Stimulated activated CD8-positive, alpha-beta memory T cell treated with anti-CD3 and anti-CD28 coated beads, Interleukin-7, amount 100 ng/mL, for 4 hours (primary cell): ENCODE data around the gene ARMH1.
"Not testable (repeated sequence)": the region's sequence is repeated elsewhere in the genome, so short reads cannot be mapped to it uniquely, and the experiment has no call there.

Experiments used
- DNase-seq, 2 donors: peaks; one replicate each; pipeline ENCODE4 v3.0.0-alpha.2; 2020; ENCODE audit warnings: low read depth in 2 of 2

ARMH1 gene

DNA sequence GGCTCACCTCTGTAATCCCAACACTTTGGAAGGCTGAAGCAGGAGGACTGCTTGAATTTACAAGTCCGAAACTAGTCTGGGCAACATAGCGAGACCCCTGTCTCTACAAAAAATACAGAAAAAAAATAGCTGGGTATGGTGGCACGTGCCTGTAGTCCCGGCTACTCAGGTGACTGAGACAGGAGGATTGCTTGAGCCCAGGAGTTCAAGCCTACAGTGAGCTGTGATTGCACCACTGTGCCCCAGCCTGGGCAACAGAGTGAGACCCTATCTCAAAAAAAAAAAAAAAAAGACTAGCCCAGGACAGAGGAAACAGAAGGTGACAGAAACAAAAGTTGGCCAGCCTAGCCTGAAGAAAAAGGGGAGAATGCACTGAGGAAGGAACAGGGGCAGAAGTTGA lies 21.2 kb downstream of the ARMH1 start:
- no peak for DNase-seq

DNA sequence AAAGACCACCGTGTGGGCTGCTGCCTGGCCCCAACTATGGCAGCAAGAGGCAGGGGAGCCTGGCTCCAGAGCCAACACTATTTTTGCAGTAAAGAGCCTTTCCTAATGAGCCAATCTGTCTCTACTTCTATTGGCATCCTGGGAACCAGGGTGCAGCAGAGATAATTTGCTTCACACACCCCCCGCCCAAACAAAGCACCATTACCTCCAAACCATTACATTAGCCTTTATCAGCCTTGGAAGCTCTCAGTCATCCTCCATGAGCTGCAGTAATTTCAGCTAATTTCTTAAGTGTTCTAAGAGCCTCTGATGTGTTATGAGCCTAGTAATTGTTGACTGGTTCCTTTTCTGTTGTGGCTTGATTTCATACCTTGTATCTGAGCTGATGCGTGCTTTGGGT lies 21.6 kb downstream of the ARMH1 start:
- no peak for DNase-seq

DNA sequence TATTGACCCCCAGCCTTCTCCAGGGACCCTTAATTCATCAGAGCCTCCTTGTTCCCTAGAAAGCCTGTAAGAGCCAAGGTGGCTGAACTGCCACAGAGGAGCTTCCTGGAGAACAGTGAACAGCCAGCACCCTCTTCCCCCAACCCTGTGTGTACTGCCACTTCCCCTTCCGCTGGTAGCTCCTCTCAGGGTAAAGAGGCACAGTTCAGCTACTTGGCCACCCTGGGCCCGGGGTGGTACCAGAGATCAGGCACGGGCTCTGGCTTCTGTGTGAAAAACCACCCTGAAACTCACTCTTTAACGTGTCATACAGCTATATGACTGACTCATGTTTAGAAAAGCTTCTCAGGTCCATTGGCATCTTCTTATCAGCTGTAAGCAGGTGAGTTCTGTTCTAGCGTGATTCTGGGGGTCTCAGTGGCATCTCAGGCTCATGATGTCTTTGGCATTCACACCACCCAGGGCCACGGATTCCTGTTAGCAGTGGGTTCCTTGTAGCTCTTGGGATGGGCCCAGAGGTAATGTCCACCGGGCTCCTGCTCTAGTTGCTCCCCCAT lies 22.4 kb downstream of the ARMH1 start:
- DNase-seq: no peak

DNA sequence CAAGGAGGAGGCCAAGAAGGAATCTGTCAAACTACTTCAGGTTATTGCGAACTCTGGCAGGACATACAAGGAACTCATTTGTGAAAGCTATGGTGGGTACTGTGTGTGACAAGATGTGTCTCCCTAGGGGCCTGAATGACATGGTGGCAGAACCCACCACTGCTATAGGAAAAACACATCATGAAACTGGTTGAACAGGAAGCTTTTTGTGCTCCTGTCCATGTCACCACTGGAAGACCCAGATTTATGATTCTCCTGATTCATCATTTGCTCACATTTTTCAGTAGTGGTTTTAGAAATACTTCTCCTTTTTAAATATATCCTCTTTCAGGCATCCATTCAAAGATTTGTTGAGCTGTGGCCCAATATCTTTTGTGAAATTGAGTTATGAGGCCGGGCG lies 23.6 kb downstream of the ARMH1 start:
- no peak for DNase-seq

DNA sequence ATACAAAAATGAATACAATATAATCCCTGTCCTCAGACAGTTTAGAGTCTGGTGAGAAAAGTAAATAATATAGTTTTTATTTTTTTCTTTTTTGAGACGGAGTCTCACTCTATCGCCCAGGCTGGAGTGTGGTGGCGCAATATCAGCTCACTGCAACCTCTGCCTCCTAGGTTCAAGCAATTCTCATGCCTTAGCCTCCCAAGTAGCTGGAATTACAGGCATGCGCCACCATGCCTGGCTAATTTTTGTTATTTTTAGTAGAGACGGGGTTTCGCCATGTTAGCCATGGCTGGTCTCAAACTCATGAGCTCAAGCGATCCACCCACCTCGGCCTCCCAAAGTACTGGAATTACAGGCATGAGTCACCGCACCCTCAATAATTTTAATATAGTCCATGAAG lies 24.9 kb downstream of the ARMH1 start:
- DNase-seq: not testable (repeated sequence)

DNA sequence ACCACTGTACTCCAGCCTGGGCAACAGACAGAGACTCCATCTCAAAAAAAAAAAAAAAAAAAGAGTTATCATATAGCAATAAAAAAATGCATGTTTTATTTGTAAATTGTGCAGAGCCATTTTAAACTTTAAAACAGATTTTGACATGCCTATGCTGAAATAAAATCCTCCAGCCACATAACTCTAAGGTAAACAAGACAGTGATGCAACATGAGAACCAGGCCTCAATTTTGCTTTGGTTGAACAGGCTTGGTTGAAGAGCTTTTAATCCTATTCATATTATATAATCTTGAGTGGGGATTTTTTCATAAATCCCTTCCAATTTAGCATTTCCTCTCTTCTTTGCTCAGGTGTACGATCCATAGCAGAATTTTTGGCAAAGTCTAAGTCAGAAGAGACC lies 26.1 kb downstream of the ARMH1 start:
- no peak for DNase-seq

DNA sequence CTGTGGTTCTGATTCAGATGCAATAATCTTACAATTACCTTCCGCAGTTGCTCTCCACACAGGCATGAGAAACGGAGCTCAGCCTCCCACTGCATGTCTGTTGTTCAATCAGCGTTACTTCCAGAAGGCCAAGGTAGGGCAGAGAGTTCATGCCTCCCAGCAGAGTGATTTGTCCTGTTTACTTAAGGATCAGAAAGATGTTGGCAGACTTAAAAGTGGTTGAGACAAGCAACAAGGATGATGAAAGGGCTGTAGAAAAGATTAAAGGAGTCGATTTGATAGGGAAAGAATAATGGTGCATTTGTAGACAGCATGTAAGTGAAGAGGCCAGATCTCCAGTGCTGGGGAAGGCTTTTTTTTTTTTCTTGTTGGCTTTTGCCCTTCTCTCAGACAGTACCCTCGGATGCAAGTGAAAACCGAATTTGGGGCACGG lies 26.6 kb downstream of the ARMH1 start:
- no peak for DNase-seq

DNA sequence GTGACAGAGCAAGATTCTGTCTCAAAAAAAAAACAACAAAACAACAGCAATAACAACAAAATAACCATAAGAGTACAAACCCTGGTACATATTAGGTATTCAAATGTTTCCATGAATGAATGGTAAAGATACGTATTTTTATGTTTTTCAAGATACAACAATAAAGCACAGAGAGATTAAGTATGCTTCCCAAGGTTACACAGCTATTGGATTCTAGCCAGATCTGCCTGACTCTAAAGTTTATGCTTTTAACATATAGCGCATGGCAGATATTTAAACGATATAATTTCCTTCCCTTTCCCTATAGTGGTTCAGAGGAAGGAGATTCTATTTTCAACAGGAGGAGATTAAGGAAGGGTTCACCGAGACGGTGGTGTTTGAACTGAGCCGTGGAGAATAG lies 31.0 kb downstream of the ARMH1 start:
- no peak for DNase-seq

DNA sequence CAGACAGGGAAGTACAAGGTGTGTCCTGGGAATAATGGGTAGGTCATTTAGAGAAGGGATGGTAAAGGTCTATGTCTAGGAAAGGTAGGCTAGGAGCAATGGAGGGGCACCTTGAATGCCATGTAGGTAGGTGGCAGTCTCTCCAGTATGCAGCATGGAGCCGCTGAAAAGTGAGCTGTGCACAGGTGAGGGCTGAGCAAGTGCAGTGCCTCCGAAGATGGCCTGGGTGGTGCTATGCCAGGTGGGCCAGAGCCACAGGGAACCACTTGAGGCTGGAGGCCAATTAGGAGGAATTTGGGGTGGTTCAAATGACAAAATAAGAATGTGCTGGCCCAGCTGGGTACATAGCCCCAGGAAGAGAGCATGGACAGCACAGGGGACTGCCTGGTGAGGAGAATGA lies 31.4 kb downstream of the ARMH1 start:
- no peak for DNase-seq

DNA sequence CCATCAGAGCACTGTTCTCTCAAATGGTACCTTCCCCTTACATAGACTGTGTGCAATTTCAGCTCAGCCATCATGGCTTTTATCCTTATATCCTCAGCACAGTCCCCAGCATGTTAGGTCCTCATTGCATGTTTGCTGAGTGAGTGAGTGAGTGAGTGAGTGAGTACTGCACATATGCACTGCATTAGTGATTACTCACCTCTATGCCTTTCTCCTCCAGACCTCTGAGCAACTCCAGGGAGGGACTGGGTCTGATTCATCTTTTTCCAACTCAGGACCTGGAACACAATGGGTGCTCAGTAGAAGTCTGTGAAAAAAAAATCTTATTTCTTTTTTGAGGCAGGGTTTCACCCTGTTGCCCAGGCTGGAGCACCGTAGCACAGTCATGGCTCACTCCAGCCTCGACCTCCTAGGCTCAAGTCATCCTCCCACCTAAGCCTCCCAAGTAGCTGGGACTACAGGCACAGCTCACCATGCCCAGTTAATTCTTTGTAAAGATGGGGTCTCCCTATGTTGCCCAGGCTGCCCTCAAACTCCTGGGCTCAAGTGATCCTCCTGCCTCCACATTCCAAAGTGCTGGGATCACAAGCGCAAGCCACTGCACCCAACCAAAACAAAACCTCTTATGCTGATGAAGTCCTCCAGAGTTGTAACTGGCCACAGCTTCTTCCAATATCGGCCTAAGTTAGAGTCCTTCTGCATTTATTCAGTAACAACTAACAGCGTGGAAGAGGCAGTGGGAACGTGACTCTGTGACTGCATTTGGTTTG lies 32.8 kb downstream of the ARMH1 start:
- DNase-seq: no peak

DNA sequence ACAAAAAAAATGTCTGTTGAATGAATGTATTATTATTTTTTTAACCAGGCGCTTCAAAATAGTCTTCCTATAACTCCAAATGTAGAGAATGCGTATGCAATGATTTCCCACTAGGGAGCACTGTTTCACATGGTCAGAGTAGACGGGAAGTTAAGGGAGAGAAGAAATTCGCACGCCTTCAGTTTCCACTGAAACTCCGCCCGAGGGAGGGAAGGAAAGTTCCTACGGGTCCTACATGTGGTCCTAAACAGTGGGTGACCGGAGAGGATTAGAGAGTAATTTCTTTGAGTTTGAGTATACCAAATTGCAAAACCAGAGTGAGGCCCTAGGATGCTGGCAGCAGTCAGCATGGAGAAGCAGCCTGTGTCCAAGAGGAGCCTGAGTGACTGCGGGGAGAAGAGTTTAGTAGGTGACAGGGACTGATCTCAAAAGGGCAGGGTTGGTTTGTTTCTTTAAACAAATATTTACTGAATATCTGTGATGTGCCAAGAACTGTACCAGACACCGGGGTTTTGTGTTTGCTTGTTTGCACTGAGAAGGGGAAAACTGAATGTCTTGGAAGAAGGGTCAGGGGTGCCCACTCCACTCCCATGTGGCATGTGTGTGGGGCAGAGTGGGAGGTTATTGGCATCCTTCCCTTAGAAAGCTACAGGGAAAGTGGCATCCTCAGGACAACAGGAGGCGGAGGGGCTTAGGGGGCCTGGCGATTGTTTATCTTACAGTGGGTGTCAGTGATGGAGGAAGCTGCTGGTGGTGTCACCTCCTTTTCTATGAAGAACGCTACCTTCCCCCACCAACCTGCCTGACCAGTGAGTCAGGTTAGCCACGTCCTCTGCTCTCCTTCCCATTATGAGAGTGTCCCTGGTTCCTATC lies 33.7 kb downstream of the ARMH1 start:
- DNase-seq: no peak

DNA sequence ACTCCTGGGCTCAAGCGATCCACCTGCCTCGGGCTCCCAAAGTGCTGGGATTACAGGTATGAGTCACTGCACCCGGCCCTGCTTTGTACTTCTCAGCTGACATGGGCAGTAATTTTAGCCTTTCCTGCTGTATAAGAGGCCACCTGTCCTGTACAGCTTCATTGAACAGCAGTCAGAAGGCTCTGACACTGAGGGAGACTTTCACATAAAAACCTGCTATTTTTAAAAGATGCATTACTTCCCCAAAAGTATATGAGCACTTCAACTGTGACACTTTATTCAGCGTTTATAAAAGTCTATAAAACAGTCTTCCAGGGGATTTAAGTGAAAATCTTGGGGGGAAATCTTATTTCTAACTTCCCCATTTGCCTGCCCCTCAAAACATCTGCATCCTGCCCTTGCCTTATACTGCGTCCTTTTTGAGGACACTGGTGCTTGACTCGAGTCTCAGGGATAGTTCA lies 38.8 kb downstream of the ARMH1 start:
- no peak for DNase-seq

DNA sequence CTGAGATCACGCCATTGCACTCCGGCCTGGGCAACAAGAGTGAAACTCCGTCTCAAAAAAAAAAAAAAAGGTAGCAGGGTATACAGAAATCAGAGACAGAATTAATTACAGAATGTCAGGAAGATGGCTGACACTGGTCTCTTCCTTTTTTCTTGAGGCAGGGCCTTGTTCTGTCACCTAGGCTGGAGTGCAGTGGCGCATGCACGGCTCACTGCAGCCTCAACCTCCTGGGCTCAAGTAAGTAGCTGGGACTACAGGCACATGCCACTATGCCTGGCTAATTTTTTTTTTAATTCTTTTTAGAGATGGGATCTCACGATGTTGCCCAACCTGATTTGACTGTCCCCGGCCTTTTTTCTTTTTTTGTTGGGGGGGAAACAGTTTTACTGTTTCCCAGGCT lies 40.0 kb downstream of the ARMH1 start:
- no peak for DNase-seq

DNA sequence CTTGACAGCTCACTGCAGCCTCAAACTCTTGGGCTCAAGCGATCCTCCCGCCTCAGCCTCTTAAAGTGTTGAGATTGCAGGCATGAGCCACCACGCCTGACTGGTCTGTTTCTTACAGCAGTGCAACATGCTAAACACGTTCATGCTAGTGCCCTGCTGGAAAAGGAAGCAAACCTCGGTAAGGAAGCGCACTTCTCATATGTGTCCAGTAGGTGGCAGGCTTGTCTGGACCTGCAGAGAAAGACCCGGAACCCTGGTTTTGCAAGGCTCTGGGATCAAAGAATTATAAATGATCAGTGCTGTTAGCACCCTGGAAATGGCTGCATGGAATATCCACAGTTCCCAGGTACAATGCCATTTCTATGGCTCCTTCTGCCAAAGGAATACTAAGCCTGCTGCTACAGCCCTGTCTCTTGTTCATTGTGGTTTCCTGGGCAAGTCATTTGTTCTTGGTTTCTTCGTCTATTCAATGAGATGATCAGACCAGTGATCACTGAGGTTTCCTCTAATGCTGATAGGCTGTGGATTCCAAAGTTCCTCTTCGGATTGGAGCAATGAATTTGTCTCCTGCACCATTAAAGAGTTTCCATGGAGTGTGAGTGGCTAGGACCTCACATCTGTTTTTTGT lies 40.5 kb downstream of the ARMH1 start:
- peak; percentile 35 to 53 for DNase-seq

DNA sequence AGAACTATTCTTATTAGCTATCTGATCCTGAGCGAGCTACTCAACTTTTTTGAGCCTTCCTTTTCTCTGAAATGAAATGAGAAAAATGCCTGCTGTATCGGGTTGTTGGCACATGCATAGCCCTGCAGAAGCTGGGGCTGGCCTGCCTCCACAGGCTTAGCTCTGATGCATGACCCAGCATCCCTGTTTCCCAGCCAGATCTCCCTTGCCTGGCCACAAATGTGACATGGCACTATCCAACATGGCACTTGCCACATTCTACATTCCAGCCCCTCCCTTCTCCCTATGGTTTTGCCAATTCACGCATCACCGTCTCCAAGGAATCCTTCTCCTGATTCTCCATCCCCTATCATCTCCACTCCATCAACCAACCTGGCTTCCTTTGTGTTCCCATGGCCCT lies 42.6 kb downstream of the ARMH1 start:
- no peak for DNase-seq

DNA sequence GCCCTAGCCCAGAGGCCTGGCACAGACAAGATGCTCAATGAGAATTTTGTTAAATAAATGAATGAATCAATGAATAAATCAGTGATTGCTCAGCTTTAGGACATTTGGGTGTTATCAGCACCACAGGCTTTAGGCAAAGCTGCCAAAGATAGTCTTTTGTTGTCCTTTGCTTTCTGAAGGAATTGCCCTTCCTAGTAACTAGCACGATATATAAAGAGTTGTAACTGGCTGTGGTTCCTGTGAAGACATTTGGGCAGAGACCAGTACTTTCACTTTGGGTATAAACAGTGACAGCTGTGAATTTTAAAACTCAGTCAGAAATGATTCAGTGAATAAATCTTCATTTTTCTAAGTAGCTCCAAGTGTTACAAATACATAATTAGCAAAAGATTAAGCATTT lies 43.1 kb downstream of the ARMH1 start:
- no peak for DNase-seq

DNA sequence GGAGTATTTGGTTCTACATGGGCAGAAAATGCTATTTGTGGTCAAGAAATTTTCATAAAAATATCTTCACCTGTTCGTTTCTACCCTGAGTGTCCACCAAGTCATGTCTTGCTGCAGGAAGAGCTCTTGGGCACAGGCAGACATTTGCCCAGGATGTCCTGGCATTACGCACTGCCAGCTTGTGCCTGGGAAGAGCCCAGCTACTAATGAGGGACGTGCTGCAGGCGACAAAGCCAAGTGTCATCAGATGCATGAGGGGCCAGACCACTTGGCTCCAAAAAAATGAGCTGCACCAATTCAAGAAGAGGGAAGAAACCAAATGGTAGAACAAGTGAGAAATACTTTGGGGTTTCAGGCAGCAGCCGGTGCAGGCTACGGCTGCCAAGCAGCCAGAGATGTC lies 43.6 kb downstream of the ARMH1 start:
- no peak for DNase-seq

DNA sequence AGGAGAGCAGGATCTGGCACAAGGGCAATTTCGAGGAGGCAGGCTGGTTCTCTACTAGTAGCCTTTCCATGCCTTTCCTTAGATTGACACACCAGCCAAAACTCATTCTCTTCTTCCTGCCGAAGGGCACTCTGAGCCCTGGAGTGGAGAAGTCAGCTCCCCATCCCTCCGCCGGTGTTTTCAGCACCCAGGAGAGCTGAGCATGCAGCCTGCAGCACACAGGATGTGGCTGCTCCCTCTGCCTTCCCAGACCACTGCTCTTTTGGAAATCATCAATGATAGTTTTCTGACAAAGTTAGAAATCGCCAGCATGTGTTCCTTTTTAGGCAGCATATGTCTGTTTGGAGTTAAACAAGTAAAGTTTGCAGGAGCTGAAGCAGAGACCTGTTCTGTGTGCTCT lies 44.8 kb downstream of the ARMH1 start:
- no peak for DNase-seq

DNA sequence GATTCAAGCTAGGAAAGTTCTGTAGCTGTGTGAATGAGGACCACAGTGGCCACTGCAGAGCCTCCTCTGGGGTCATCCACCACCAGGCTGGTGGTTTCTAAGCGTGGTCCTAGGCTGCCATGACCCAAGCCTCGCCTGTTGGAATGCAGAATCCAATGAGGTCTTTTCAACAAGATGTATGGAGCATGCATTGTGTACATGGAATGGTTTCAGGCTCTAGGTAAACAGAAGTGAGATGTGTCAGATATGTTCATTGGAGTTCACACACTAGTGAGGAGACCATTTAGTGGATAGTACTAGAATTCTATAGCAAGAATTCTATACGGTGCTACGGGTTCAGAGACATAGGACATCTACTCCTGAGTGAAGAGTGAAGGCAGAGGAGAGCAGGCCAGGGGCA lies 45.8 kb downstream of the ARMH1 start:
- no peak for DNase-seq

DNA sequence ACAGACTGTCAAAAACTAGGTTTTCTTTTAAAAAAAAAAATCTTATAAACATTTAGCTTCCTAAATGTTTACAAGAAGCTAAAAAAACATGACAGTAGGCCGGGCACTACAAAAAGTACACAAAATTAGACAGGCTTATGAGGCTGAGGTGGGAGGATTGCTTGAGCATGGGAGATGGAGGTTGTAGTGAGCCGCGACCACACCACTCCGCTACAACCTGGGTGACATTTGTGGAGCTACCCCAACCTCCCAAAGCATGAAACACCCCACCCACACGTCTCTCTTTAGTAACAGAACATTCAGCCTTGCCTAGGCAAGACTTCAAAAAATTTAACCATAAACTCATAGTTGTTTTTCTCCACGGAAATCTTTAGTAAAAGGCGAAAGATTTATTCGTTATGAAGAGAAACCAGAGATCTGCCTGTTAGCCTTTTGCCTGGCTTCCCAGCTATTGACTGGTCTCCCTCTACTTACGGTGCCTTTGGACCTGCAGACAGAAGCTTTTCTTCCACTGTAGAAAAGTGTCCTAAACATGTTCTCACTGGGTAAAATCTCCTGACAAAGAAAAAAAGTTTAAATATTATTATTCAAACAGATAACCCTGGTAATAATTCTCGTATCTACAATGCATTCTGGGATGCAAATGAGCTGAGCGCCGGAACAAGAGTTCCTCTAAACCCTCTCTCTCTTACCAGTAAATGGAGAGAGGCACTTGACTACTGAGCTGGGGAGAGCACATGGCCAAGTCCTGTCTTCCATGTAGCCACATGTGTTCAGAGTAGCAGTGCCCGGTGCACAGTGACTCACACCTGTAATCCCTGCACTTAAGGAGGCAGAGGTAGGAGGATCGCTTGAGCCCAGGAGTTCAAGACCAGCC lies 47.2 kb downstream of the ARMH1 start:
- DNase-seq: peak; percentile 60 to 66

DNA sequence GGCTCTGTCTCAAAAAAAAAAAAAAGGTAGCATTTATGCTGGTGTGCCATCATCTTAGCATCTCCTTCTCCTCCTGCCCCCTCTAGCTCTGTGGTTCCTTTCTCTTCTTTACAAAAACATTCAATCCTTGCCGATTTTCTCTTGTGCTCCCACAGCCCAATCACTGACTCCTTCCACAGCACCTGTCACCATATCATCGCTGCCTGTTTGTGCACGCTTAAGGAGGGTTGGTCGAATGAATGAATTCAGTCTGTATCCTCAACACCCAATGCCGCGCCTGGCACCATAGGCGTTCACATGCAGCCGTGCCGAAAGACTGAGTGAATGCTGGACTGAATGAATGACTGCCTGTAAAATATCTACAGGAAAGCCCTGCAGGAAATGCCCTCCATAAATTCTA lies 48.5 kb downstream of the ARMH1 start:
- no peak for DNase-seq
